ENCODE results near the gene ZNF569. TPM values are rescaled to one million over a fixed set of nuclear protein-coding genes. Genes with fewer than 3 reads are reported as not detected.

The ZNF569 gene
- total and polyA plus RNA-seq, 2 of the 13 experiments (the other 11 are each of a cell fraction or from before 2014, with no cell fraction given) = 1.4 to 5.7 TPM

DNA sequence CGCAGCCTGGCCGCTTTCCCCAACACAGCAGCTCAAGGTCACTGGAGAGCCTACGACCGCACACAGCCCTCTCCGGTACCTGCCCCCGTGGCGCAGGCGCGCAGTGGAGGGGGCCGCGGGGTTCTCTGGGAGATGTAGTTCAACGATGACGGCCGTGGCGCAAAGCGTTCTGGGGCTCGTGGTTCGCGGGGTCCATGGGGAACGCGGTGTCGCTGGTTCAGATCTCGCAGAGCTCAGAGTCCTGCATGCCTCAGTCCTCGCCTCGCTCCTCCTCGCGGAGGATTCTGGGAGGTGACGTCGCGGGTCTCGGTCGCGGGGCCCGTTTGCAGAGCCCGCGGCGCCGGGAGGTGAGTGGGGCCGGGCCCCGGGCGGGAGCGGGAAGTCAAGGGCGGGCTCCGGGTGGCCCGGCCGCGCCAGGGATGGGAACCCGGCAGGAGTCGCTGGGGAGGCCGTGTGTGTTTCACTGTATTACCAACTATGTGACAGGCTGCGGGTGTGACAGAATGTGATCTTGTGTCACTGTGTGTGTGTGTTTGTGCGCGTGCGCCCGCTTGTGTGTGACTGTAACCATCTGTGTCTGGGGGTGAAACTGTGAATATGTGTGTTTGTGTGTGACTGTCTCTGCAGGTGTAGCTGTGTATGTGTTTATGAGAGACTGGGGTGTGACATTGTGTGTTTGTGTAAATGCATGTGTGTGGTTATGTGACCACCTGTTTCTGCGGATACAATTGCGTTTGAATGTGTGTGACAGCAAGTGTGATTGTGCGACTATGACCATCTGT, 96.2 kb downstream of the ZNF569 start, which contains the start of gene ZNF527 (continued):
- peak; percentile 35; the same call in 1 of the 2 replicates for TF ChIP-seq ZNF746 (CRISPR knock-in tag; IDR thresholded peaks at IDR 0.05)
- no peak for TF ChIP-seq ZNF33A (CRISPR knock-in tag; IDR thresholded peaks at IDR 0.05; ENCODE audit: borderline replicate concordance)
- peak; percentile 90 for TF ChIP-seq ZNF121 (CRISPR knock-in tag; IDR thresholded peaks at IDR 0.05)
- no peak for TF ChIP-seq ZNF484 (CRISPR knock-in tag; IDR thresholded peaks at IDR 0.05; ENCODE audit: borderline replicate concordance, low read depth)
- peak; percentile 90 for TF ChIP-seq MYC (CRISPR knock-in tag; IDR thresholded peaks at IDR 0.05; ENCODE audit: borderline replicate concordance)
- no peak for TF ChIP-seq SOX6 (IDR thresholded peaks at IDR 0.05)
- TF ChIP-seq SOX6 (CRISPR knock-in tag; IDR thresholded peaks at IDR 0.05) = peak; percentile 42; the same call in 1 of the 2 replicates
- TF ChIP-seq, protein P1, sequence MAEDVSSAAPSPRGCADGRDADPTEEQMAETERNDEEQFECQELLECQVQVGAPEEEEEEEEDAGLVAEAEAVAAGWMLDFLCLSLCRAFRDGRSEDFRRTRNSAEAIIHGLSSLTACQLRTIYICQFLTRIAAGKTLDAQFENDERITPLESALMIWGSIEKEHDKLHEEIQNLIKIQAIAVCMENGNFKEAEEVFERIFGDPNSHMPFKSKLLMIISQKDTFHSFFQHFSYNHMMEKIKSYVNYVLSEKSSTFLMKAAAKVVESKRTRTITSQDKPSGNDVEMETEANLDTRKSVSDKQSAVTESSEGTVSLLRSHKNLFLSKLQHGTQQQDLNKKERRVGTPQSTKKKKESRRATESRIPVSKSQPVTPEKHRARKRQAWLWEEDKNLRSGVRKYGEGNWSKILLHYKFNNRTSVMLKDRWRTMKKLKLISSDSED (CRISPR knock-in tag; IDR thresholded peaks at IDR 0.05) = no peak; the same call in 1 of the 2 replicates
- peak; percentile 96 for TF ChIP-seq ZMYM4 (CRISPR knock-in tag; IDR thresholded peaks at IDR 0.05)
- TF ChIP-seq KAT8 (CRISPR knock-in tag; IDR thresholded peaks at IDR 0.05) = peak; percentile 89
- peak; percentile 17; the same call in 1 of the 2 replicates for TF ChIP-seq GATAD2A (CRISPR knock-in tag; IDR thresholded peaks at IDR 0.05)
- peak; percentile 93 for TF ChIP-seq SALL2 (CRISPR knock-in tag; IDR thresholded peaks at IDR 0.05)
- 0 out of 2 replicates have a peak, but pooled peaks have one; percentile 18 for TF ChIP-seq ZNF34 (CRISPR knock-in tag; IDR thresholded peaks at IDR 0.05; ENCODE audit: borderline replicate concordance)
- TF ChIP-seq HNF4A (CRISPR knock-in tag; IDR thresholded peaks at IDR 0.05) = peak; percentile 75
- TF ChIP-seq MED1 (CRISPR knock-in tag; IDR thresholded peaks at IDR 0.05) = peak; percentile 76
- TF ChIP-seq, protein P2, sequence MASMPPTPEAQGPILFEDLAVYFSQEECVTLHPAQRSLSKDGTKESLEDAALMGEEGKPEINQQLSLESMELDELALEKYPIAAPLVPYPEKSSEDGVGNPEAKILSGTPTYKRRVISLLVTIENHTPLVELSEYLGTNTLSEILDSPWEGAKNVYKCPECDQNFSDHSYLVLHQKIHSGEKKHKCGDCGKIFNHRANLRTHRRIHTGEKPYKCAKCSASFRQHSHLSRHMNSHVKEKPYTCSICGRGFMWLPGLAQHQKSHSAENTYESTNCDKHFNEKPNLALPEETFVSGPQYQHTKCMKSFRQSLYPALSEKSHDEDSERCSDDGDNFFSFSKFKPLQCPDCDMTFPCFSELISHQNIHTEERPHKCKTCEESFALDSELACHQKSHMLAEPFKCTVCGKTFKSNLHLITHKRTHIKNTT (CRISPR knock-in tag; IDR thresholded peaks at IDR 0.05) = 0 out of 2 replicates have a peak, but pooled peaks have one; percentile 14
- TF ChIP-seq ZNF614 (CRISPR knock-in tag; IDR thresholded peaks at IDR 0.05; ENCODE audit: borderline replicate concordance) = peak; percentile 92; the same call in 1 of the 2 replicates
- no peak for TF ChIP-seq TOPORS (CRISPR knock-in tag; IDR thresholded peaks at IDR 0.05)
- TF ChIP-seq ZNF180 (CRISPR knock-in tag; IDR thresholded peaks at IDR 0.05; ENCODE audit: borderline replicate concordance, low read depth) = no peak
- TF ChIP-seq GATA4 (IDR thresholded peaks at IDR 0.05; ENCODE audit: borderline replicate concordance, low read depth) = 0 out of 2 replicates have a peak, but pooled peaks have one; percentile 21
- TF ChIP-seq NRL (CRISPR knock-in tag; IDR thresholded peaks at IDR 0.05; ENCODE audit: borderline replicate concordance) = 0 out of 2 replicates have a peak, but pooled peaks have one; percentile 32
- TF ChIP-seq KLF11 (CRISPR knock-in tag; IDR thresholded peaks at IDR 0.05) = no peak
- TF ChIP-seq NFIB (CRISPR knock-in tag; IDR thresholded peaks at IDR 0.05; ENCODE audit: borderline replicate concordance) = no peak
- no peak for TF ChIP-seq ZNF329 (CRISPR knock-in tag; IDR thresholded peaks at IDR 0.05; ENCODE audit: low read depth)
- peak; percentile 76 for TF ChIP-seq HNRNPLL (IDR thresholded peaks at IDR 0.05; ENCODE audit: low read depth, low read length, poor library complexity, severe bottlenecking)
- TF ChIP-seq ZNF430 (CRISPR knock-in tag; IDR thresholded peaks at IDR 0.05) = no peak

Data from HepG2 (cell line).